GM10266 (cell line): ENCODE measurements around the gene SYT5.

Experiments
- DNase-seq: peaks from one replicate; pipeline ENCODE4 v3.0.0; 2012; ENCODE audit errors: extremely low spot score
- CTCF ChIP-seq: IDR thresholded peaks from 2 replicates; pipeline ENCODE4 v1.5.1; 2012; ENCODE audit warnings: mild to moderate bottlenecking, low read depth; ENCODE audit not compliant: control insufficient read depth, insufficient read depth; ENCODE audit errors: missing control alignments

The SYT5 gene

DNA sequence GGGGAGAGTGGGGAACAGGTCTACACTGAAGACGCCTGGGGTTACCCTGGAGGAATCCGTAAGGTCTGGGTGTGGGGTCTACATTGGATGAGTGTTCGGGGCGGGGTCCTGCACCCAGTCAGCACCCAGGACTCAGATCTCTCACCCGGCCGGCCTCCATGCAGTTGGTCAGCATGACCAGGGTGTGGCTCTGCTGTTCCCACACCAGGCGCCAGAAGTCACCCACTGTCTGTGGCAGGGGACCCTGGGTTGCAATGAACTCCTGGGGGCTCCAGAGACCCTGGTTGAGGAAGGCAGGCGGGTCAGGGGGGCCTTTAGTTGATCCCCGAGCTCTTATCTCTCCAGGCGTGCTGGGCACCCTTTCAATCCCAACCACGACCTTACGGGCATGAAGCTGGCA lies 6.0 kb upstream of the SYT5 start:
- no peak for TF ChIP-seq CTCF
- DNase-seq, result no peak

GRCh38 chr19:55181740-55182139 lies 1.7 kb upstream of the SYT5 start:
- TF ChIP-seq CTCF, result no peak
- DNase-seq, result no peak

- DNase-seq, result peak; percentile 98
Observed at GRCh38 chr19:55178781-55179599, 1.1 kb downstream of the SYT5 start.

DNA sequence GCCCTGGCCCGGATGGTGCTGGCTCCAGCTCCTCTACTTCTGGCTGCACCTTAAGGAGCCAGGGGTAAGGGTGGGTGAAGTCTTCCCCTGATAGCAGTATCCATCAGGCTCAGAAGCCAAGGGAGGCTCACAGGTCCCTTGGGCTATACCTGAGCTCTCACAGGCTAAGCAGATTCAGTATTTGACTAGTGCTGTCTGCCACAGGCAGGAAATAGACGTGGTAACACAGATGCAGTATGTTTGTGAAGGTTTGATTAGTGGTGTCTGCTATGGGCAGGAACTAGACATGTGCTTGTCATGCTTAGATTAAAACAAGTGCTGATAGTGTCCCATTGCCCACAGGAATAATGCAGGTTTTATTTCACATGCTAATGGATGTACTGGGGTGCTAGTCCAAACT lies 4.0 kb downstream of the SYT5 start:
- no peak for TF ChIP-seq CTCF
- DNase-seq, result peak; percentile 39

More at GRCh38 chr19:55178781-55179599, 1.1 kb downstream of the SYT5 start:
- no peak for TF ChIP-seq CTCF

DNA sequence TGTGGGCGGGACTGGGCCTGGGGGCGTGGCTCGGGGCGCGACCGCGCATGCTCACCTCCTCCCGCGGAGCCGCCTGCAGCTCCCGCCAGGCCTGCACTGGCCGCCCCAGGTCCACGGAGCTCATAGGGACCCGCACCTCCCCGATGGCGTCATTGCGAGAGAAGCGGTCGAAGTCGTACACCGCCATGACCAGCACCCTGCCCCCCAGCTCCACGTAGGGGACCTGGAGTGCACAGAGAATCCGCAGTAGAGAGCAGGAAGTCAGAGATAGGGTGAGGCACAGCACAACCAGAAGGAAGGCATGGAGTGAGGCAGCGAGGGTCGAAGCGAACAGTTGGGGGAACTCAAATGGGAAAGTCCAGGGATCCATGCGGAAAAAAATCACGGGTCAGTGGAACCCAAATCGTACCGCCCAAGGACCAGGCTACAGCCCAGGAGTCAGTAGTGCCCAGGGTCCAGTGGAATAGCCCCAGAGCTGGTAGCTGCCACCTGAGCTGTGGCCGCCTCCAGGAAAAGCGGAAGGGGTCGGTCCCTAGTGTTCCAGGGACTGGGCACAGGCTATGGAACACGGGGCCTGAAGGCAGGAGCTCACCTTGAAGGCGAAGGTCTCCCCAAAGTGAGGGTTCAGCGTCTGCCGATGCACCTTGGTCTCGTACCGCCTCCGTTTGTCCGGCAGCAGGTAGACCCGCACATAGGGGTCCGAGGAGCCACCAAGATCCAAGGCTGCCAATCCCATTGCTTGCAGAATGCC lies 4.8 kb downstream of the SYT5 start:
- DNase-seq, result peak; percentile 22
- TF ChIP-seq CTCF, result no peak

DNA sequence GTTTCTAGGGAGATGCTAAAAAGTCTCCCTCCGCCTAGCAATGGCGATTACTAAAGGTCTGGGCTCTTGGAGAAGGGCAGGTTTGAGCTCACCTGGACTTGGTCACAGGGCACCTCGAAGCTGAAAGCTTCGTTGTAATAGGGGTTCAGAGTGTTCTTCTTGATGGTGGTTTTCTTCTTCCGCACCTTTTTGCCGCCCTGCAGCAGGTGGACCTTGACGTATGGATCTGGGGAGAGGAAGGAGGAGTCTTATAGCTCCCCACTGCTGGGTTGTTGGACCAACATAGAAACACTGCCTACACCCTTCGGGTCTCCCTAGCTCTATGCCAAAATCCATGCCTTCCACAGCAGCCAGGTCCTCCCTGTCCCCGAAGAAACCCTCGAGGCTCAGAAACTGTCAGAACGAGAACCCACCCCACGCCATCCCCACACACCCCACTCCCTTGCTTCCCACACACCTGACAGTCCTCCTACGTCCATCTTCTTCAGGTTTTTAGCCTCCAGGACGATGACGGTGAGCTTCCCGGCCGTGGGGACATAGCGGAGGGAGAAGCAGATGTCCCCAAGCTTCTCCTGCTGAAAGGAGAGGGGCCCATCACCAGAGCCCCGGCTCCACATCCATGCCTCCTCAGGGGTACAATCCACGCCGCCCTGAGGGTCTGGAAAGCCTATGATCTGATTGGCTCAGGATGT lies 5.5 kb downstream of the SYT5 start:
- no peak for TF ChIP-seq CTCF

More for the DNA sequence above, 5.5 kb downstream of the SYT5 start:
- no peak for DNase-seq
